Naive thymus-derived CD8-positive, alpha-beta T cell (primary cell): ENCODE measurements around the gene DEGS2. TPM values are rescaled to one million over a fixed set of nuclear protein-coding genes. Genes with fewer than 3 reads are reported as not detected.
A peak's percentile ranks its signal among the peaks of the same experiment; 100 is the strongest.

Experiments
- ATAC-seq, 2 donors: fragments of 150-1000 bp; cut with Tn5 transposase in 1 of 2; sonication (Bioruptor Pico), chemical (Tn5 transposase) in 1 of 2; 1 replicate in 1 of 2; 2 replicates in 1 of 2; pipeline ENCODE4 v1.10.0; 2021; ENCODE audit warnings: mild to moderate bottlenecking in 2 of 2, moderate library complexity in 2 of 2
- POLR2A ChIA-PET: fragments of 350-600 bp; sonication (Branson Sonifier 250); formaldehyde crosslinking; loops from one replicate; lab custom pipeline; 2021; ENCODE audit warnings: antibody characterized with exemption; lab: Charles Lee
- DNase-seq, 10 donors: peaks; one replicate each; pipeline versions ENCODE4 v3.0.0 to v3.0.0-alpha.2; 2020 to 2022
- H3K27ac Mint-ChIP-seq, 10 donors: one replicate each; pipeline ENCODE4 v1.8.0; 2020 to 2022; ENCODE audit warnings: mild to moderate bottlenecking in 10 of 10, mixed read lengths in 10 of 10, moderate library complexity in 4 of 10, inconsistent platforms in 1 of 10
- H3K27me3 Mint-ChIP-seq, 5 donors: one replicate each; pipeline ENCODE4 v1.8.0; 2021 to 2022; ENCODE audit warnings: mixed read lengths in 5 of 5
- H3K36me3 Mint-ChIP-seq, 3 donors: one replicate each; pipeline ENCODE4 v1.8.0; 2020 to 2022; ENCODE audit warnings: mixed read lengths in 3 of 3, mild to moderate bottlenecking in 2 of 3, inconsistent platforms in 1 of 3
- H3K4me1 Mint-ChIP-seq, 4 donors: one replicate each; pipeline ENCODE4 v1.8.0; 2021 to 2022; ENCODE audit warnings: mixed read lengths in 4 of 4
- H3K4me3 Mint-ChIP-seq, 10 donors: one replicate each; pipeline ENCODE4 v1.8.0; 2020 to 2022; ENCODE audit warnings: mild to moderate bottlenecking in 10 of 10, mixed read lengths in 10 of 10, moderate library complexity in 6 of 10, inconsistent platforms in 1 of 10
- H3K9me3 Mint-ChIP-seq, 9 donors: one replicate each; pipeline ENCODE4 v1.8.0; 2020 to 2022; ENCODE audit warnings: mixed read lengths in 9 of 9, mild to moderate bottlenecking in 3 of 9, inconsistent platforms in 1 of 9, moderate library complexity in 1 of 9
- polyA plus RNA-seq, 3 donors: library from polyadenylated mRNA; unstranded; fragments of 300-500 nt; fragmentation: Illumina TruSeq; gene quantifications; one replicate each; pipeline ENCODE4 v1.2.3, GENCODE V29; 2021
- total RNA-seq, 8 experiments: library from RNA in 2 of 8; stranded (reverse) in 2 of 8; gene quantifications; one replicate each; pipeline ENCODE4 v1.2.3 and lab custom pipeline; 2021 to 2026

Gene DEGS2
- total and polyA plus RNA-seq, 5 experiments from 2014 or later = 0.39 to 1.1 (median 0.75) TPM; not detected in 1

DNA sequence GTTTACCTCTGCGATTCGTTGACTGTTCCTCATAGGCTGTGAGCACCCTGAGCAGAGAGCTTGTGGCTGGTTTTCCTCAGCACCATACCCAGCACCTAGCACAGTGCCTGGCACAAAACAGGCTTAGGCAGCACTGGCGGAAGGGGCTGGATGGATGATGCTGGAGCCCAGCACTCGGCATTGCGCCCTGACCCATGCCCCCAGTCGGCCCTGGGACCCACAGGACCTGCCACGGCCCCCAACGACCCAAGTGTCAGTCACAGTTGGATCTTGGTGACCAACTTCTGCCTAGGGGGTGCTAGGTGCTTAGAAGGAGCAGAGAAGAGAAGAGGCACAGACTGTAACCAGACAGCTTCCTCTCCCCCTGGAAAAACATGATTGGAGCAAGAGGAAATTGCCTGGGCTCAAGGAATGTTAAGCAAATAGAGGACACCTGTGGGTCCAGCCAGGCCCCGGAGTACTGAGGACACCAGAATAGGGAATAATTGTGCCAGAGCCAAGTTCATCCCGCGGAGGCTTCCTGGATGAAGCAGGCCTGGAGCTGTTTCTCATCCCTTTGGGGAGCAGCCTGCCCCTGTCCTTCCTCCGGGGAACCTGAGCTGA lies 31.5 kb downstream of the DEGS2 start:
- peak overlapping the region in 6 of 10 donors; percentile 59 to 91 (median 73) for H3K27ac Mint-ChIP-seq
- ATAC-seq = no peak
- POLR2A ChIA-PET = interaction anchor here (0.6 to 1.5 kb wide), 8 partner anchors 11 to 63 kb away, joined by 3 to 4 read pairs (median 3); partner anchors contain the start of gene EVL
- no peak overlapping the region for H3K4me3 Mint-ChIP-seq
- peaks cover 2 to 20% (median 13%) of the 10 kb centered on the region in 4 donors for H3K4me1 Mint-ChIP-seq
- peaks cover 0 to 91% (median 20%) of the 10 kb centered on the region in 3 donors for H3K36me3 Mint-ChIP-seq
- no peaks in the 10 kb centered on the region for H3K27me3 Mint-ChIP-seq
- H3K9me3 Mint-ChIP-seq = no peaks in the 10 kb centered on the region
- no peak for DNase-seq

DNA sequence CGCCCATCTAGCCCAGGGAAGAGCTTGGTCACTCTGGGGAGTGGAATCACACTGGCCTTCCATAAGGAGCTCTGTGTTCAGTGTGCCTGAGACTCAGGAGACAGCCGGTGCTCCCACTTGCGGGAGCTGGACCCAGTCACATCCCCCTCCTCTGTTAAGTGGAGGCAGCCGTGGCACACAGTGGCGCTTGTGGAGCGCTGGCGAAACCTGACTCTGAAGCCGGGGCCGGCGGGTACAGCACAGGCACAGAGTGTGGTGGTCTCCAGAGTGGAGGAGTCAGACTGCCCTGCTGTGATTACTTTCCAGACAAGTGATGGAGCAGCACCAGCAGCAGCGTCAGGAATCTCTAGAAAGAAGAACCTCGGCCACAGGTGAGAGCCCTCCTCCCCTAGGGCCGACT lies 33.0 kb downstream of the DEGS2 start:
- ATAC-seq (no peak), DNase-seq (no peak)
- Mint-ChIP-seq H3K4me1 (peaks cover 4 to 20% (median 15%) of the 10 kb centered on the region in 4 donors), H3K4me3 (no peak overlapping the region), H3K27me3 (no peaks in the 10 kb centered on the region), H3K27ac (peak overlapping the region in 2 of 10 donors; percentile 48 to 53), H3K9me3 (no peaks in the 10 kb centered on the region), H3K36me3 (peaks cover 0 to 84% (median 20%) of the 10 kb centered on the region in 3 donors)
- POLR2A ChIA-PET = interaction anchor here (1.4 to 1.7 kb wide), 2 partner anchors 9 to 12 kb away, joined by 4 to 5 read pairs; no protein-coding TSS in a partner anchor

GRCh38 chr14:100124551-100125088 lies 34.8 kb downstream of the DEGS2 start:
- ATAC-seq (no peak), DNase-seq (no peak)
- H3K4me3 Mint-ChIP-seq = peak overlapping the region in 2 of 10 donors; percentile 4 to 20
- POLR2A ChIA-PET = interaction anchor here (0.6 to 1.4 kb wide), 5 partner anchors 9 to 52 kb away, joined by 3 to 5 read pairs (median 3); no protein-coding TSS in a partner anchor
- H3K9me3 Mint-ChIP-seq = no peaks in the 10 kb centered on the region
- peak overlapping the region; percentile 45 to 94 (median 74) for H3K27ac Mint-ChIP-seq
- no peaks in the 10 kb centered on the region for H3K27me3 Mint-ChIP-seq
- peaks cover 4 to 25% (median 17%) of the 10 kb centered on the region in 4 donors for H3K4me1 Mint-ChIP-seq
- peaks cover 0 to 79% (median 10%) of the 10 kb centered on the region in 3 donors for H3K36me3 Mint-ChIP-seq

DNA sequence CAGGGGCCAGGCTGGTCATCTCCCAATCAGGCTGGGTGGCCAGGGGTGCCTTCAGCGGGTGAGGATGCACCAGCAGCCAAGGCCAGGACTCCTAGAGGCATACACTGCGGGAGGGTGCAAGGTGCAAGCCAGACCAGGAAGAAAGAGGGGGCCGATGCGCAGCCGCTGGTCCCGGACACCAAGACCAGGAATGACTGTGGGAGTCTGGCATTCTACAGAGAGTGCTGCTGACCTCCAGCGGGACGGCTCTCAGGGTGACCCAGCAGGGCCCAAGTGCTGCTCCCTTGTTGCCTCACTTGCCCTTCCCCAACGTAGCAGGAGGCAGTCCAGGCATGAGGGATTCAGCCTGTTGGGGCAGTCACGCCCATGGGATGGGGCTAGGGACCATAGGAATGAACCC lies 35.8 kb downstream of the DEGS2 start:
- DNase-seq = no peak
- Mint-ChIP-seq H3K9me3 (no peaks in the 10 kb centered on the region), H3K4me3 (no peak overlapping the region), H3K27me3 (no peaks in the 10 kb centered on the region), H3K27ac (peak overlapping the region in 7 of 10 donors; percentile 36 to 94 (median 53)), H3K36me3 (peaks cover 0 to 84% (median 4%) of the 10 kb centered on the region in 3 donors), H3K4me1 (peaks cover 12 to 29% (median 18%) of the 10 kb centered on the region in 4 donors)
- ATAC-seq = no peak
- POLR2A ChIA-PET = no interaction called here

- peaks cover 0 to 86% (median 4%) of the 10 kb centered on the region in 3 donors for H3K36me3 Mint-ChIP-seq
- H3K4me1 Mint-ChIP-seq = peaks cover 16 to 35% (median 25%) of the 10 kb centered on the region in 4 donors
- DNase-seq (no peak), ATAC-seq (no peak)
- no peak overlapping the region for H3K4me3 Mint-ChIP-seq
- peak overlapping the region; percentile 48 to 94 (median 77) for H3K27ac Mint-ChIP-seq
- POLR2A ChIA-PET = interaction anchor here (59.1 kb wide), 1 partner anchor 48 kb away, joined by 2215 read pairs; the partner anchor contains the start of gene EVL
- H3K27me3 Mint-ChIP-seq = no peaks in the 10 kb centered on the region
- no peaks in the 10 kb centered on the region for H3K9me3 Mint-ChIP-seq
Observed at GRCh38 chr14:100122481-100123223, 36.8 kb downstream of the DEGS2 start.

GRCh38 chr14:100121643-100122480 lies 37.6 kb downstream of the DEGS2 start:
- ATAC-seq (no peak), DNase-seq (no peak)
- H3K4me1 Mint-ChIP-seq = peaks cover 14 to 40% (median 28%) of the 10 kb centered on the region in 4 donors
- peak overlapping the region in 9 of 10 donors; percentile 19 to 89 (median 65) for H3K27ac Mint-ChIP-seq
- no peak overlapping the region for H3K4me3 Mint-ChIP-seq
- H3K36me3 Mint-ChIP-seq = peaks cover 0 to 85% (median 2%) of the 10 kb centered on the region in 3 donors
- no peaks in the 10 kb centered on the region for H3K27me3 Mint-ChIP-seq
- H3K9me3 Mint-ChIP-seq = no peaks in the 10 kb centered on the region
- POLR2A ChIA-PET = interaction anchor here (1.3 to 59.1 kb wide), 4 partner anchors 11 to 48 kb away, joined by 3 to 2215 read pairs (median 8); partner anchors contain the start of gene EVL

- POLR2A ChIA-PET = interaction anchor here (1.0 to 59.1 kb wide), 6 partner anchors 10 to 47 kb away, joined by 3 to 2215 read pairs (median 5); partner anchors contain the start of gene EVL
- DNase-seq = no peak
- peaks cover 0 to 85% (median 6%) of the 10 kb centered on the region in 3 donors for H3K36me3 Mint-ChIP-seq
Observed at GRCh38 chr14:100120522-100121269, 38.7 kb downstream of the DEGS2 start.

DNA sequence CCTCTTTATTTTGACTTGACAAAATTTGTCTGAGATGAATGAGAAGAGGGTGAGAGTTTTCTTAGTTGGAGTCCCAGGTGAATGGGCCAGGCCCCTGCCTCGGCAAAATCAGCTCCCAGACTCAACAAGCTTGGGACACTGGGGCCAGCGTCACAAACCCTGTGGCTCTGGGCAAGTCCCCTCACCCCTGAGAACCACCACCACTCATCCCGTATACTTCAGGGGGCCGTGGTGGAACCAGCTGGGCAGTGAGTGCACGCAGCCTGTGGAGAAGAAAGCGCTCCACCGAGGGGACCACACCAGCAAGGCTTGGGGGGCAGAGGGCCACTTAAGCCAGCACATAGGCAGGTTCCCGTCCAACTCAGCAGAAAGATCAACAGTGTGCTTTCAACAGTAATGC lies 40.2 kb downstream of the DEGS2 start:
- ATAC-seq = no peak
- no peak for DNase-seq
- H3K4me3 Mint-ChIP-seq = no peak overlapping the region
- no peaks in the 10 kb centered on the region for H3K27me3 Mint-ChIP-seq
- POLR2A ChIA-PET = interaction anchor here (0.9 to 59.1 kb wide), 3 partner anchors 18 to 45 kb away, joined by 3 to 2215 read pairs (median 4); partner anchors contain the start of gene EVL
- H3K36me3 Mint-ChIP-seq = peaks cover 0 to 82% (median 6%) of the 10 kb centered on the region in 3 donors
- no peaks in the 10 kb centered on the region for H3K9me3 Mint-ChIP-seq
- H3K4me1 Mint-ChIP-seq = peaks cover 22 to 45% (median 31%) of the 10 kb centered on the region in 4 donors
- H3K27ac Mint-ChIP-seq = peak overlapping the region in 9 of 10 donors; percentile 38 to 92 (median 78)

More at GRCh38 chr14:100120522-100121269, 38.7 kb downstream of the DEGS2 start:
- H3K9me3 Mint-ChIP-seq = no peaks in the 10 kb centered on the region
- H3K4me3 Mint-ChIP-seq = no peak overlapping the region
- H3K27me3 Mint-ChIP-seq = no peaks in the 10 kb centered on the region
- H3K4me1 Mint-ChIP-seq = peaks cover 18 to 46% (median 35%) of the 10 kb centered on the region in 4 donors
- no peak for ATAC-seq
- H3K27ac Mint-ChIP-seq = peak overlapping the region; percentile 47 to 92 (median 84)

DNA sequence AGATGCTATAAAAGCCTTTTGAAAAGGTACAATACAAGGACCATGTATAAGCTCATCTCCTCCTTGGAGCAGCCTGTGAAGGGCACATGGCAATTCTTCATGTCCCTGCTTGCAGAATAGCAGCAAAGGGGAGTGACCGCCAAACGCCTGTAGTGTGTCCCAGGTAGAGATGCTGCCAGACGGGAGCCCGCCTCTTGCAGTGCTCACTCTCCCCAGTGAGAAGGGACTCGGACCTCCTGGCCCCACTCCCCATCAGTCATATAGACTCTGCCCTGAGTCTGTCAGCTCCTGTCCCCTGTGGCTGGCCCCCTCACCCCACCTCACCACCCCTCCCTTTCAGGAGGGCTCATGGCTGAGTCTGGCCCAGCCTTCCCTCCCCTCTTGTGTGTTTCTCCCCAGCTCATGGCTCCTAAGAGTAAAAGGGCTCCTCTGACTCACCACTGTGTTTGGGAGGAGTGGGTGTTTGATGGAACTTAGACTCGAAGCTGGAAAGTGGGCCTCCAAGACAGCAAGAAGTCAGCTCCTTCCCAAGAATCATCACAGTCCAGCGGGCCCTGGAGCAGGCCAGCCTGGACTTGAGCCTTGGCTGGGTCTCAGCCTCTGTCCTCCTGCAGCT lies 40.9 kb downstream of the DEGS2 start:
- Mint-ChIP-seq H3K4me3 (no peak overlapping the region), H3K4me1 (peaks cover 23 to 49% (median 35%) of the 10 kb centered on the region in 4 donors), H3K27ac (peak overlapping the region; percentile 43 to 92 (median 79)), H3K36me3 (peaks cover 0 to 81% (median 6%) of the 10 kb centered on the region in 3 donors), H3K27me3 (no peaks in the 10 kb centered on the region), H3K9me3 (no peaks in the 10 kb centered on the region)
- POLR2A ChIA-PET = interaction anchor here (0.9 to 59.1 kb wide), 4 partner anchors 7 to 44 kb away, joined by 3 to 2215 read pairs (median 5); partner anchors contain the start of gene EVL
- ATAC-seq (peak in 1 of 2 donors; percentile 14), DNase-seq (no peak)

GRCh38 chr14:100117633-100118395 lies 41.6 kb downstream of the DEGS2 start:
- Mint-ChIP-seq H3K4me3 (no peak overlapping the region), H3K4me1 (peaks cover 27 to 52% (median 41%) of the 10 kb centered on the region in 4 donors)
- POLR2A ChIA-PET = interaction anchor here (0.9 to 59.1 kb wide), 3 partner anchors 8 to 44 kb away, joined by 5 to 2215 read pairs (median 5); partner anchors contain the start of gene EVL

More at GRCh38 chr14:100117633-100118395, 41.6 kb downstream of the DEGS2 start:
- DNase-seq (no peak), ATAC-seq (no peak)
- Mint-ChIP-seq H3K27ac (peak overlapping the region; percentile 45 to 92 (median 79)), H3K27me3 (no peaks in the 10 kb centered on the region), H3K36me3 (peaks cover 0 to 81% (median 4%) of the 10 kb centered on the region in 3 donors), H3K9me3 (no peaks in the 10 kb centered on the region)
